GM12873 (cell line): Measurements from ENCODE around the gene KIF18B.

Experiments
- CTCF ChIP-seq: IDR thresholded peaks from 2 replicates; pipeline ENCODE4 v1.5.1; 2012; ENCODE audit warnings: low read depth, mild to moderate bottlenecking, moderate library complexity, low read length, control low read depth; ENCODE audit not compliant: insufficient read depth; ENCODE audit errors: missing control alignments

KIF18B gene

GRCh38 chr17:44968225-44969143 is 20.9 kb upstream of the KIF18B start, which contains the start of gene C1QL1:
C1QL1 (minus strand) TSS chr17:44968303; CDS start chr17:44968048, 255 bp downstream.
- peak; percentile 20 for TF ChIP-seq CTCF

GRCh38 chr17:44967907-44968224 is 20.3 kb upstream of the KIF18B start:
- TF ChIP-seq CTCF: no peak

GRCh38 chr17:44967026-44967906 is 19.7 kb upstream of the KIF18B start:
- TF ChIP-seq CTCF: no peak

- TF ChIP-seq CTCF: no peak
These were observed 18.9 kb upstream of the KIF18B start for GRCh38 chr17:44966348-44967025.

- TF ChIP-seq CTCF: peak; percentile 27
These were observed 18.1 kb upstream of the KIF18B start for GRCh38 chr17:44965481-44966234.

- peak; percentile 6 for TF ChIP-seq CTCF
These were observed 14.4 kb upstream of the KIF18B start for GRCh38 chr17:44961921-44962350.
